NT2/D1 (cell line): ENCODE data around the gene ZNF474.

ENCODE experiments used
- SUZ12 ChIP-seq: IDR thresholded peaks from 2 replicates; pipeline ENCODE4 v1.6.1; 2011; ENCODE audit not compliant: insufficient read length, insufficient read depth; ENCODE audit errors: extremely low read depth
- YY1 ChIP-seq: IDR thresholded peaks from 2 replicates; pipeline ENCODE4 v1.6.1; 2011; ENCODE audit not compliant: insufficient read length, insufficient read depth
- ZNF274 ChIP-seq: IDR thresholded peaks from 2 replicates; pipeline ENCODE4 v1.6.1; 2011; ENCODE audit warnings: mild to moderate bottlenecking, low read depth, low read length

DNA sequence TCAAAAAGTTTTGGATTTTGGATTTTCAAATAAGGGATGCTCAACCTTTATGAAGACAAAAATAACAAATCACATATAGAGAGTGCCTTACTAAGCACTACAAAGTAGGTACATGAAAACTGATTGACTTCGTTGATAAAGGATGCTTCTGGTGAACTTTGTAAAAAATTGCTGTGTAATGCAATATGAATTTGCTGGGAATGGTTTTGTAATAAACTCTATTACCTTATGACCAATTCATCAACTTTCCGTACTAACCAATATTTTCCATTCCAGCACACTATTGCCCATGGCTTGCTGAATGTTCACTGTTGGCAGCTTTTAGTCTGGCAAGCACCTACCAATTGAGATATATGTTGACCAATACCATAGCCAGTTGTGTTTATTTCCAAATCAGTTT lies 23.4 kb upstream of the ZNF474 start:
- no peak for TF ChIP-seq SUZ12
- TF ChIP-seq ZNF274, result no peak
- TF ChIP-seq YY1, result no peak
